Measurements from ENCODE around the gene ATP10B. TPM values are rescaled to one million over a fixed set of nuclear protein-coding genes. Genes with fewer than 3 reads are reported as not detected.

Gene ATP10B
- total and polyA plus RNA-seq, 12 donors, result 0.03 to 0.35 (median 0.13) TPM; not detected in 4

DNA sequence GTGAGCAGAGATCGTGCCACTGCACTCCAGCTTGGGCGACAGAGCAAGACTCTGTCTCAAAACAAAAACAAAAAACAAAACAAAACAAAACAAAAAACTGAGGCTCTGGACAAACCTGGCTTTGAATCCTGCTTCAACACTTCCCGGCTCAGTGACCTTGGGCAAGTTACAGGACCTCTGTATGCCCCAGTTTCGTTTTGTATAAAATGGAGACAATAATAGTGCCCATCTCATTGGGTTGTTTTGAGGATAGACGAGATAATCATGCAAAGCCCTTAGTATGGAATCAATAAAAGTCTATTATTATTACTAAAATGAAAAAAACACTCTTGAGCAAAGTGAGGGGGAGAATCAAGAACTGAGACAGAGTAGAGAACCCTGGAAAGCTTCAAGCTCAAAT lies 184.9 kb downstream of the ATP10B start:
- Histone ChIP-seq H3K27ac (no peak overlapping the region), H3K36me3 (replicated peaks in 1 of 2) (no peaks in the 10 kb centered on the region), H3K4me1 (replicated peaks in 1 of 2) (no peaks in the 10 kb centered on the region), H3K9me3 (replicated peaks in 1 of 3) (no peaks in the 10 kb centered on the region), H3K4me3 (no peak overlapping the region), H3K27me3 (no peaks in the 10 kb centered on the region)
- DNase-seq, result no peak
- TF ChIP-seq POLR2A (IDR thresholded peaks at IDR 0.05), result no peak
- TF ChIP-seq, protein P1, sequence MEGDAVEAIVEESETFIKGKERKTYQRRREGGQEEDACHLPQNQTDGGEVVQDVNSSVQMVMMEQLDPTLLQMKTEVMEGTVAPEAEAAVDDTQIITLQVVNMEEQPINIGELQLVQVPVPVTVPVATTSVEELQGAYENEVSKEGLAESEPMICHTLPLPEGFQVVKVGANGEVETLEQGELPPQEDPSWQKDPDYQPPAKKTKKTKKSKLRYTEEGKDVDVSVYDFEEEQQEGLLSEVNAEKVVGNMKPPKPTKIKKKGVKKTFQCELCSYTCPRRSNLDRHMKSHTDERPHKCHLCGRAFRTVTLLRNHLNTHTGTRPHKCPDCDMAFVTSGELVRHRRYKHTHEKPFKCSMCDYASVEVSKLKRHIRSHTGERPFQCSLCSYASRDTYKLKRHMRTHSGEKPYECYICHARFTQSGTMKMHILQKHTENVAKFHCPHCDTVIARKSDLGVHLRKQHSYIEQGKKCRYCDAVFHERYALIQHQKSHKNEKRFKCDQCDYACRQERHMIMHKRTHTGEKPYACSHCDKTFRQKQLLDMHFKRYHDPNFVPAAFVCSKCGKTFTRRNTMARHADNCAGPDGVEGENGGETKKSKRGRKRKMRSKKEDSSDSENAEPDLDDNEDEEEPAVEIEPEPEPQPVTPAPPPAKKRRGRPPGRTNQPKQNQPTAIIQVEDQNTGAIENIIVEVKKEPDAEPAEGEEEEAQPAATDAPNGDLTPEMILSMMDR (IDR thresholded peaks at IDR 0.05), result no peak
- intact Hi-C loops (cut with DNase I), result no loop called here
- 46 to 51% (median 48%) methylated on average over 5 of the region's 5 CpGs for WGBS, 4 donors

DNA sequence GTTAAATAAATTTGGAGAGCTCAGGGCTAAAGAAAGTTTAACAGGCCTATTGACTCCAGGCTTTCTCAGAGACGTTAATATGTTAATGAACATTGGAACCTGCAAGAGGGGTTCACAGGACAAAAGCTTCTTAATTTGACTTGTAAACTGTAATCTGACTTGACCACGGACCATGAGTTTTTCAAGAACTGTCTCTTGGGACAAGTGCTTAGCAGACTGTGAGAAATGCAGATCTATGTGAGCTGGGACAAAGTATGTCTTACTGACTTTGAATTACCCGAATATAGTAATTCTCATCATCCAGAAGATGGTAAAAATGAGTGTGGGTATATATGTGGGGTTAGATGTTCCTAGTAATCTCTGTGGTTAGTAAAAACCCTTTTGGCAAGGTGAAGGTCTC lies 186.6 kb downstream of the ATP10B start:
- Histone ChIP-seq H3K4me1 (replicated peaks in 1 of 2) (no peaks in the 10 kb centered on the region), H3K4me3 (no peak overlapping the region), H3K27me3 (no peaks in the 10 kb centered on the region), H3K9me3 (replicated peaks in 1 of 3) (no peaks in the 10 kb centered on the region), H3K27ac (no peak overlapping the region), H3K36me3 (replicated peaks in 1 of 2) (no peaks in the 10 kb centered on the region)
- intact Hi-C loops (cut with DNase I), result no loop called here
- TF ChIP-seq, protein P1 (IDR thresholded peaks at IDR 0.05), result no peak
- no peak for TF ChIP-seq POLR2A (IDR thresholded peaks at IDR 0.05)
- DNase-seq, result no peak
- 50 to 60% (median 54%) methylated on average over 3 of the region's 3 CpGs for WGBS, 4 donors

DNA sequence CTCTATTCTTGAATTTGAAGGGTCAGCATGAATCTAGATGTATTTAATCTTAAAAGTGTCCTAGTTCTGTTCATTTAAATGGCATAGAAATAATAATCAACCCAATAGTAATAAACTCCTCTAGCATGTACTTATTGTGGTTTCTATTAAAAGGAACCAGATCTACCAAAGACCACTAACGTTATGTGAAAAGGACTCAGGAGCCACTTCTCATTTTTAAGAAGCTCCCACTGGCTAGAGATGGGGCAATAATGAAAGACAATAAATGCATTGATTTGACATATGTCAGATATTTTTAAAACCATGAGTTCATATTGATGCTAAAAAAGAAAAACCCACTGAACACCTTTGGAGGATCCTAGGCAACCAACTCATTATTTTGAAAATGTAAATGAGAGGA lies 191.9 kb downstream of the ATP10B start:
- TF ChIP-seq, protein P1 (IDR thresholded peaks at IDR 0.05), result no peak
- TF ChIP-seq POLR2A (IDR thresholded peaks at IDR 0.05), result no peak
- no peak for DNase-seq
- Histone ChIP-seq H3K27ac (no peak overlapping the region), H3K4me3 (no peak overlapping the region), H3K36me3 (replicated peaks in 1 of 2) (no peaks in the 10 kb centered on the region), H3K4me1 (replicated peaks in 1 of 2) (no peaks in the 10 kb centered on the region), H3K27me3 (no peaks in the 10 kb centered on the region), H3K9me3 (replicated peaks in 1 of 3) (no peaks in the 10 kb centered on the region)
- intact Hi-C loops (cut with DNase I), result no loop called here
- 40 to 55% (median 45%) methylated on average over 1 of the region's 1 CpG for WGBS, 4 donors

DNA sequence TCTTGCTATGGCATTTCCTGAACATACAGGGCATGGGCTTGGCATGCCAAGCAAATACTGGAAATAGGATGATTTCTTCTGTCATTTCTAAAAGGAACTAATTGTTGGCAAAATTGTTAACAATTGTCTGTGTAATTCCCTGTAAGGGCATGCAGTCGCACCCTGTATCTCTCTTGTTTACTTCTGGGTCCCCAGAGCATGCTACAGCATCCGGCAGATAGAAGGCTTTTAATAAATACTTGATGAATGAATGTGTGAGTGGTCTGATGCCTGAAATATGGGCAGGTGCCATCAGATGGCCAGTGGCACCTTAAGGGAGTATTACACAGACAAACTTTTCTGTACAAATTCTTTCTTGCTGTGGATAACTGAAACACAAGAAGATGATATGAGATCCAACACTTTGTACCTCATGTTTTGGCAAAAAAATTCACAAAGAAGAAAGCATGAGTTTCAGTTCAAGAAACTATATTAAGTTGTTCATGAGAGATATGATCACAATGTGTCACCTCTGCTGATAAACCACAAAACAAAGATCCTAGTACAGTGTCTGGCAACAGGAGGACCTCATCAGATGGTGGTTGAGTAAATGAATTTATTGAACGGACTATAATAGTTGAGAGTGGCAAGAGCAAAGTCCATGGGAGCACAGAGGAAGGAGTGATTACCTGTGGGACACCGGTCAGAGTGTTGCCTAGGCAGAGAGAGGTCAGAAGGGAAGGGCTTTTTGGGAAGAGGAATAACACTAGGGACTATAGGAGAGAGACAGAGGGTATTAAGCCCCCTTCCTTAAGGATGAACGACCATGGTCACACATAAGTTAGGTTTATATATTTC lies 194.2 kb downstream of the ATP10B start:
- Histone ChIP-seq H3K4me1 (replicated peaks in 1 of 2) (no peaks in the 10 kb centered on the region), H3K27me3 (no peaks in the 10 kb centered on the region), H3K36me3 (replicated peaks in 1 of 2) (no peaks in the 10 kb centered on the region), H3K27ac (no peak overlapping the region), H3K4me3 (no peak overlapping the region), H3K9me3 (replicated peaks in 1 of 3) (no peaks in the 10 kb centered on the region)
- DNase-seq, result no peak
- TF ChIP-seq, protein P1 (IDR thresholded peaks at IDR 0.05), result no peak
- TF ChIP-seq POLR2A (IDR thresholded peaks at IDR 0.05), result no peak
- WGBS, 4 donors, result 65 to 75% (median 69%) methylated on average over 5 of the region's 5 CpGs
- intact Hi-C loops (cut with DNase I), result no loop called here

Data from adrenal gland (tissue), 12 donors.